K562 treated with DMSO at 1 percent for 48 hours (cell line): ENCODE data around the gene TNFRSF1B. TPM values are rescaled to one million over a fixed set of nuclear protein-coding genes. Genes with fewer than 3 reads are reported as not detected.

Experiments
- total RNA-seq: library from RNA; unstranded; fragments of 300-600 nt; gene quantifications from 2 replicates; pipeline ENCODE4 v1.2.3, GENCODE V29; 2022; ENCODE audit warnings: low replicate concordance; ENCODE audit errors: extremely low read depth

The TNFRSF1B gene
- 361 TPM in 1 of 2 replicates, not detected in the other for total RNA-seq

GRCh38 chr1:12166834-12167492 lies at the start of gene TNFRSF1B:
TSS of gene TNFRSF1B (plus strand) at chr1:12166991. CDS start at chr1:12167092, 101 bp downstream.

GRCh38 chr1:12229835-12230548 lies 63.2 kb downstream of the TNFRSF1B start, which contains the start of gene VPS13D:
TSS of gene VPS13D (plus strand) at chr1:12230030. CDS start at chr1:12234267, 4,237 bp downstream.

Other genes starting within 250 kb of the TNFRSF1B start
- gene KIAA2013, start 240.6 kb upstream of the TNFRSF1B start, total RNA-seq, result not detected in 2 replicates
- not detected in 2 replicates for gene PLOD1, start 232.3 kb upstream of the TNFRSF1B start, total RNA-seq
- gene MFN2, start 186.5 kb upstream of the TNFRSF1B start, total RNA-seq, result 158 TPM in 1 of 2 replicates, not detected in the other
- gene MIIP, start 147.5 kb upstream of the TNFRSF1B start, total RNA-seq, result not detected in 2 replicates
- gene TNFRSF8, start 103.7 kb upstream of the TNFRSF1B start, total RNA-seq, result not detected in 2 replicates
- not detected in 2 replicates for gene VPS13D, start 63.0 kb downstream of the TNFRSF1B start, total RNA-seq